Measurements from ENCODE around the gene MAP1LC3C.

DNA sequence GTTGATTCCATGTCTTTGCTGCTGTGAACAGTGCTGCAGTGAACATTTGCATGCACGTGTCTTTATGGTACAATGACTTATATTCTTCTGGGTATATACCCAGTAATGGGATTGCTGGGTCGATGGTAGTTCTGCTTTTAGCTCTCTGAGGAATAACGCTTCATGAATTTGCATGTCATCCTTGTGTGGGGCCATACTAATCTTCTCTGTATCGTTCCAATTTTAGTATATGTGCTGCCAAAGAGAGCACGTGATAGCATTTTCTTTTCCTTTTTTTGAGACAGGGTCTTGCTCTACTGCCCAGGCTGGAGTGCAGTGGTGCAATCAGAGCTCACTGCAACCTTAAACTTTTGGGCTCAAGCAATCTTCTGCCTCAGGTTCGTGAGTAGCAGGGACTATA, 24.9 kb upstream of the MAP1LC3C start:
- TF ChIP-seq, protein P1, sequence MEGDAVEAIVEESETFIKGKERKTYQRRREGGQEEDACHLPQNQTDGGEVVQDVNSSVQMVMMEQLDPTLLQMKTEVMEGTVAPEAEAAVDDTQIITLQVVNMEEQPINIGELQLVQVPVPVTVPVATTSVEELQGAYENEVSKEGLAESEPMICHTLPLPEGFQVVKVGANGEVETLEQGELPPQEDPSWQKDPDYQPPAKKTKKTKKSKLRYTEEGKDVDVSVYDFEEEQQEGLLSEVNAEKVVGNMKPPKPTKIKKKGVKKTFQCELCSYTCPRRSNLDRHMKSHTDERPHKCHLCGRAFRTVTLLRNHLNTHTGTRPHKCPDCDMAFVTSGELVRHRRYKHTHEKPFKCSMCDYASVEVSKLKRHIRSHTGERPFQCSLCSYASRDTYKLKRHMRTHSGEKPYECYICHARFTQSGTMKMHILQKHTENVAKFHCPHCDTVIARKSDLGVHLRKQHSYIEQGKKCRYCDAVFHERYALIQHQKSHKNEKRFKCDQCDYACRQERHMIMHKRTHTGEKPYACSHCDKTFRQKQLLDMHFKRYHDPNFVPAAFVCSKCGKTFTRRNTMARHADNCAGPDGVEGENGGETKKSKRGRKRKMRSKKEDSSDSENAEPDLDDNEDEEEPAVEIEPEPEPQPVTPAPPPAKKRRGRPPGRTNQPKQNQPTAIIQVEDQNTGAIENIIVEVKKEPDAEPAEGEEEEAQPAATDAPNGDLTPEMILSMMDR (IDR thresholded peaks at IDR 0.05; ENCODE audit: low read length): no peak
- no peak for TF ChIP-seq EZH2 (optimal IDR thresholded peaks at IDR 0.05; ENCODE audit: low read depth, low read length)

Measured in MM.1S (cell line).